Measurements from ENCODE around the gene SLC29A2.
A peak's percentile ranks its signal among the peaks of the same experiment; 100 is the strongest.

Gene SLC29A2

GRCh38 chr11:66347425-66348276 is 23.9 kb downstream of the SLC29A2 start, which contains the start of gene B4GAT1:
B4GAT1 (minus strand) TSS chr11:66347629; CDS start chr11:66347545, 84 bp downstream.
- DNase-seq (ENCODE audit: low read depth in 2 of 2): peak; percentile 64 to 72

DNA sequence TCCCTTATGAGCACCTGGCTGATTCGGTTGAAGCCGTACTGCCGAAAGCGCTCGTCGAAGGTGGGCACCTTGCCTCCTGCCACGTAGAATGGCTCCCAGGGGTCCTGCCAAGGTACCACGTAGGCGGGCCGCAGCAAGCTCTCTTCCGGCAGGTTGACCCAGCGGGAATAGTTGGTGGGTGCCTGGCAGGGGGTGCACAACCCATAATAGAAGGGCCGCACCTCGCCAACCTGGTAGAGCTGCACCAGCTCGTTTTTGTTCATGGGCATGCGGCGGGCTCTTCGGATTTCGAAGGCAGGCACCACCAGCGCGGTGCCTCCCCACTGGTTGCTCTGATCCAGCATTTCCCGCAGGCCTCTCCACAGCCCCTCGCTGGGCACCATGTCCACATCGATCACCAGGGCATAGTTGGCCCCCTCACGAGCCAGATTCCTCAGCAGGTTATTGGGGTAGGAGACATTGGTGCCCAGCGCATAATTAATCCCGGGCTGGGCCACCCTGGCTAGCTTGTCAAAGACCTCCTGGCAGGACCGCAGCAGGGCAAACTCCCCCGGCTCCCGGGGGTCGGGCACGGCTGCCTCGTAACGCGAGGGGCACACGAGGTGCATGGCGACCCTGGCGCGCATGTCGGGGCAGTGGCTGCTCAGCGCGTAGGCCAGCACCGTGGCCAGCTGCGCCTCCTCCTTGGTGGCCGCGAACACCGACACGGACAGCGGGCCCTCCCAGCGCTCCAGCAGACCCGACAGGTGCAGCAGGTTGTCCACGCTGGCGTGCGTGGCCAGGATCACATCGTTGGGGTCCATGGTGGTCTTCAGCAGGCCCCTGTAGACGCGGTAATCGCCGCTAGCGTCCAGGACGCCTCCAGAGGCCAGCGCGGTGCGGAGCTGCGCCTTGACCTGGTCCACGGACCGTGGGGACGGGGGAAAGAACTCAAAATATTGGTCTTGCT is 24.8 kb downstream of the SLC29A2 start:
- DNase-seq (ENCODE audit: low read depth in 2 of 2): no peak

DNA sequence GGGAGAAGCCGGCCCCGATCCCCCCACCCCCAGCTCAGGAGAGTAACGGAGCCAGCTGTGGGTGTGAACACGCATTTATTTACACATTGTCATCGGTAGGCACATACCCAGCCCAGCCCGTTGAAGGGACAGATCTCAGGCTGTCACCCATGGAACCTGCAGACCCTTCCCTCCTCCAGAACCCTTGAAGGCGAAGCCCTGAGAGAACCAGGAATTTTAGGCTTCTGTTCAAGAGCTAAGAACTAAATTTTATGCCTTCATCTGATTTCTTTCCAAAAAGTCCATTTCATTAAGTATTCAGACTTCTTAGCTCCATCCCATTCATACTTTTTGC is 26.3 kb downstream of the SLC29A2 start:
- DNase-seq (ENCODE audit: low read depth in 2 of 2): no peak

DNA sequence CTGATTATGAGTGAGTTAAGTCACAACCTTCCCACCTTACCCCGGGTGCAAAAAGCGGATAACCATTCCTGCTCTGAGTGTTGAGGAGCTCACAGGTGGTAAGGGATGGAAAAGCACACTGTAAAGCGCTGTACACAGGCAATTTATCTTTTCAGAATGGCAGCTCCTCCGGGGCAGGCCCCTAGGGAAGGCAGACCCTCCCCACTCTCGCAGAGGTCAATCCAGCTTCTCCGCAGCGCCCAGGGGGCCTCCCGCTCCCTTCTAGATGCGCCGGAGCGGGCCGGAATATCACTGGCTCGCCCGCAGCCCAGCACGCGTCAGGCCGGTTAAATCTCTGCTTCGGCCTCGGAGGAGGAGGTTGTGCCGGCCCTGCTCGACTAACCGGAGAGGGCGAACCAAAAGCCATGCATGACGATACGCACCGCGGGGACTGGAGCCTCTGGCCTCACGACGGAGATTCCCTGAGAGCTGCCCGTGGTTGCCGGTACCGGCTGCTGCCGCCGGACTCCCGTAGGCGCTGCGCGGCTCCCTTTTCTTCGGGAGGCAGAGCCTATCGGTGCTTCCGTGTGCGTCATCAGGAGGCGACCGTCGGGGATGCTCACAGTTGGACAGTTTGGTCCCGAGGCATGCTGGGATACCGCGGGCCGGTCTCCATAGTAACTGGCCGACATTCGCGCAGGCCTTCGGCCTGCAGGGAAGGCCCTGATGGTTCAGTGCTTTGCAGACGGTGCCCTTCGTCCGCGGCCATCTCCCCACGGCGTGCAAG is 26.8 kb downstream of the SLC29A2 start, which contains the start of gene BRMS1:
BRMS1 (minus strand) TSS at position 555 of the 766 bp plus-strand sequence. CDS start 2,870 bp downstream, outside the sequence.
- peak; percentile 81 to 87 for DNase-seq (ENCODE audit: low read depth in 2 of 2)

- no peak for DNase-seq (ENCODE audit: low read depth in 2 of 2)
Observed at GRCh38 chr11:66343176-66343575, 28.4 kb downstream of the SLC29A2 start.

DNA sequence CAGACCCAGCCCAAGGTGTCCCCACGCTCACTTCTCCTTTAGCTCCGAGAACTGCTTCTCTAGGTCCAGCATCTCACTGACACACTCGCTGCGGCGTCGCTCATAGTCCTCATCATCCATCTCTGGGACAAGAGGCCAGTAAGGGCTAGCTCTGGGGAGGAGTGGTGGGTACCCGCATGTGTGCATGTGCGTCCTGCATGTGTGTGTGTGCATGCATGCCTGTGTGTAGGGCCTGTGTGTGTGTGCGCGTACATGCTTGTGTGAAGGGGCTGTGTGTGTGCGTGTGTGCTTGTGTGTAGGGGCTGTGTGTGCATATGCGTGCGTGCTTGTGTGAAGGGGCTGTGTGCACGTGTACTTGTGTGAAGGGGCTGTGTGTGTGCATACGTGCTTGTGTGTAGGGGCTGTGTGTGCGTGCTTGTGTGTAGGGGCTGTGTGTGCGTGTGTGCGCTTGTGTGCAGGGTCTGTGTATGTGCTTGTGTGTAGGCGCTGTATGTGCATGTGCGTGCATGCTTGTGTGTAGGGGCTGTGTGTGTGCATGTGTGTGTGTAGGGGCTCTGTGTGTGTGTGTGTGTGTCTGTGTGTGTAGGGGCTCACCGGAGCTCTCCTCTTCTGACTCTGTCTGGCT is 29.9 kb downstream of the SLC29A2 start:
- DNase-seq (ENCODE audit: low read depth in 2 of 2): no peak

DNA sequence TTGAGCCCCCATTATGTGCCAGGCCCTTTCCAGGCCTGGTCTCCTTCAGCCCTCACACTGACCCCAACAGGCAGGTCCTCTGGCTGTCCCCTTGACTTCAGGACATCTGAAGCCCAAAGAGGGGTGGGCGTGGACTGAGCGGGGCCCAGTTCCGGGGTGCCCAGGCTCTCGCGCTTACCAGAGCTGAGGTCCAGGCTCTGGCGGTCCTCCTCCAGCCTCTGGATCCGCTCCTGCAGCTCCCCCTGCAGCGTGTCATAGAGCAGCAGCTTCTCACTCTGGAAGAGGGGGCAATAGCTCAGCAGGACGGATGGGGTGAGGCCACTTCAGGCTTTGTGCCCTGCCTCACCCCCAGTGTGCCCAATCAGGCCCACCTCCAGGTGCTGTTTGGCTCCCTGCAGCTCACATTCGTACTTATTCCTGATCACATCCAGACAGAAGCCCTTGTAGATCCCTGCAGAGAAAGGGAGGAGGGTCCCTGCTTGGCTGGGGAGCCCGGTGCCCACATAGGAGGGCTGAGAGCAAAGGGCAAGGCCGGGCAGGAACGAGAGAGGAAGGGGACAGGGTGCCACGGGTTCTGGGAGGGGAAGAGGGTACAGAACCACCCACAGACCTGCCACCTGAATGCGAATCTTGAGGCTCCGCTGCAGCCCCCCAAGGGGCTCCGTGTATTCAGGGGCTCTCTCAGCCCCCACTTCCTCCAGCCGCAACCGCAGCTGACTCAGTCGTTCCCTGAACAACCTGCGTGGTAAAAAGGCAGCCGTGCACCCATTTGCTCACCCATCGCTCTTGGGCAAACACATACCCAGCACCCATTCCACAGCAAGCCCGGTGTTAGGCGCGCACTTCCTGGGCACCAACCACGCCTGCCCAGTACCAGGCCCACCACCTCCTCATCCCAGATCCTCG is 30.7 kb downstream of the SLC29A2 start:
- DNase-seq (ENCODE audit: low read depth in 2 of 2): no peak

DNA sequence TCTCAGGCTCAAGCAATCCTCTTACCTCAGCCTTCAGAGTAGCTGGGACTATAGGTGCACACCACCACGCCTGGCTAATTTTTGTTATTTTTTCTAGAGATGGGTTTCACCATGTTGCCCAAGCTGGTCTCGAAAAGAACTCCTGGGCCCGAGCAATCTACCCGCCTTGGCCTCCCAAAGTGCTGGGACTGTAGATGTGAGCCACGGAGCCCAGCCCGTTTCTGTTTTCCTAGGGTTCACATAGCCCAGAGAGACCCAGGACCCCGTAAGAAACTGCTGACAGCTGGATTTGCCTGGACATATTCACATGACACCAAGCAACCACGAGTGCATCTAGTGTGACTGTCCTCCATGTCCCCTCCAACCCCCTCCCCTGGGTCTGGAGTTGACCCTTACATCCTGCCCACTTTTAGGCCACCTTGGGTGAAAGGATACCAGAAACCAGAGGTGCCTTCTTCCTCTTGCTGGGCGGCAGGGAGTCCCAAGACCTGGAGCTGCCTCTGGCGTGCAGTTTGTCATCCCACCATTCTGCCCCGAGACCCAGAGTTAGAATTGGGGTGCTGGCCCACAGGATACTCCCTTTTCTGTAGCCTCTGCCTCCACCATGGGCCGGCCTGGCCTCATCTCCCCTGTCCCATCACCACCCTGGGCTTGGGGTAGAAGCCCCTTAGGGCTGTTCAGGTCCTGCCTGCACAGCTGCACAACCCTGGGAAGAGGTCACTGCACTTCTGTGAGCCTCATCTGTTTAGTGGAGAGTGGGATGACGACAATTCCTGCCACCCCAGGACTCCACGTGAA is 31.7 kb downstream of the SLC29A2 start:
- DNase-seq (ENCODE audit: low read depth in 2 of 2): no peak

DNA sequence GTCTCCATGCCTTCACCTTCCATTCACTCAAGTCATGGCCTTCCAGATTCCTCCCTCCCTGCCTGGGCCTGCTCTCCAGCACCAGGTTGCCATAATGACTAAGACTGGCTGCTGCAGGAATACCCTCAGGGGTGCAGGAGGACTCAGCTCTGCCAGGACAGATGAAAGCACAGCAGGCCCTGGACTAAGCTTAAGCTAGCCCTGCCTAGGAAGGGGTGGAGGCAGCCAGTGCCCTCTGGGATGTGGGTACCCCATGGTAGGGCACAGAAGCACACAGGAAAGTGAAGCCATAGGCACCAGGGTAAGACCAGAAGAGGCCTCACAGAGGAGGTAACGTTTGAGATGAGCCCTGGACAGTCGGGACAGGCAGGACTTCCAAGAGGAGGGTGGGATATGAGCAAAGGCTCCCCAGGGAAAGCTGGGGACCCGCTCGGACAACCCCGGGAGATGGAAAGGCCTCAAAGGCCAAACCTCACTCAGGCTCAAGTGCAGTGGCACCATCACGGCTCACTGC is 32.3 kb downstream of the SLC29A2 start:
- DNase-seq (ENCODE audit: low read depth in 2 of 2): no peak

GRCh38 chr11:66338276-66339161 is 33.0 kb downstream of the SLC29A2 start:
- DNase-seq (ENCODE audit: low read depth in 2 of 2): no peak

DNA sequence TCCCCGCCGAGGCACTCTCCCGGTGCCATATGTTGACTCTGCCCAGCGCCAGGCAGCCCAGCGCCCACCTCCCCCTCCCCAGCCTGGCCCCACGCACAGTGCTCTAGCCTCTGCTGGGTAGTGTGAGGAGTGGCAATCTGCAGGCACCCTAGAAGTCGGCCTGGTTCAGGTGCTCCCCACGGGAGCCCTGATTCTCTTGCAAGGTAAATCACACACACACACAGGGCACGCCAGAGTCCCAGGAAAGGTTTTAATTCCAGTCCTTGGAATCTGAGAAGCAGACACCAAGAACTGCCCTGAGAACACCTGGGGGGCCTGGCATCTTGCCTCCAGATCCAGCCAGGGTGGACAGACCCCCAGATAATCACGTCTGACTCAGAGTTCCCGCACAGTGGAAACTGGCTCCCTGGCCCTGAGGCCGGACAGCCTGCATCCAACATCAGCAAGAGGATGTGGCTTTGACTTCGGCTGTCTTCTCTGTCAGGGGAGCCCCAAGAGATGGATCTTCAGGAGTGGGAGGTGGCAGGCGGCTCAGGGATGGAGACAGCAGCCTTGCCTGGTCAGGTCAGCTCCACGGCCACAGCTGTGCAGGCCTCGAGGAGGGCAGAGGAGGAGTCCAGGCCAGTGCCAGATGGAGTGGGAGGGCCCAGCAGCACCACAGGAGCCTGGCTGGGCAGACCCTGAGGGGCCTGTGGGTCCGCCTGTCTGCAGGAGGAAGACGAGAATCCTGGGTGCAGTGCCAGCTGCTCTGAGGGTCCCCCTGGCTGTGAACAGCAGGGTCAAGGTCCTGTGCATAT is 34.3 kb downstream of the SLC29A2 start:
- DNase-seq (ENCODE audit: low read depth in 2 of 2): no peak

DNA sequence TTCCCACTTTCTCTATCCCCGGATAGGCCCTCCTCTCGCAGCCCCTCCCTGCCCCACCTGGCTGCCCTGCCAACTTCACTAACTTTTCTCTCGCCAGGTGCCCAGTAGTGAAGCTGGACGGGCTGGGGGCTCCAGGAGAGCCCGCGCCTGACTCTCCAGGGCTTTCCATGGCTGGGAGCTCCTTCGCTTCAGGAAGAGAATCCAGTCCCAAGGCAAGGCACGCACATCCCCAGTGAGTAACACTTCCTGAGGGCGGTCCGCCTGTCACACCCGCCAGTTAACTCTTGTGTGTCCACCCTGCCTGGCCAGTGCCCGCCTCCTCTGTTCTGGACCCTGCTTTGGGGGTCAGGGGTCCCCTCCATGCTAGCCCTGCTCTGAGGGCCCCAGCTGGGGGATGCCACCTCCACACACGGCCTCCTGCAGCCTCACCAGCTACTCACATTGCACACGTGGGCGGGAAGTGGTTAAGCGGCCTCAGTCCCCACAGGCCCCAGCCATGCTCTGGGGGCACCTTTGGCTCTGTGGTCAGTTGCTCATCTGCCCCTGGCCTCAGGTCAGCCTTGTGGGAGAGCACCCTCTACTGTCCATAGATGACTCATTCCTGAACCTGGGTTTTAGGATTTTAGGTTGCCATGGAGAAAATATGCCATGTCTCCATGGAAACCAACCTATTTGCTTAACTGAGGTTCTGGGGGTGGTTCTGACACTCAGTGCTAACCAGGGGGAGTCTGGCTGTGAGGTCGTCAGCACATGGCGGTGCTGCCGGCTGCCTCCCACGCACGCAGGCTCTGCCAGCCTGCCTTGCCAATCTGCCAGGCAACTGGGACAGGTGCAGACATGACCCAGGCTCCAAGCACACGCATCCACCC is 35.1 kb downstream of the SLC29A2 start, which contains the start of gene RIN1:
RIN1 (minus strand) TSS at position 201 of the 869 bp plus-strand sequence; CDS start at position 169, 32 bp downstream.
- no peak for DNase-seq (ENCODE audit: low read depth in 2 of 2)

- DNase-seq (ENCODE audit: low read depth in 2 of 2): no peak
Observed at GRCh38 chr11:66335531-66336233, 35.9 kb downstream of the SLC29A2 start.

GRCh38 chr11:66334605-66335442 is 36.7 kb downstream of the SLC29A2 start:
- DNase-seq (ENCODE audit: low read depth in 2 of 2): no peak

Data from stimulated activated CD4-positive, alpha-beta T cell treated with anti-CD3 and anti-CD28 coated beads, Interleukin-1b, Interleukin-23, amount 100 ng/mL, for 1 hour (primary cell).